IMR-90 (cell line): Measurements from ENCODE around the gene ACY1.

Experiments used
- POLR2A ChIP-seq: IDR thresholded peaks from 2 replicates; pipeline ENCODE4 v1.6.1; 2012; ENCODE audit warnings: mild to moderate bottlenecking, low read depth, low read length
- SMC3 ChIP-seq: fragments of 150-350 bp; IDR thresholded peaks from 2 replicates; pipeline ENCODE4 v1.6.1; 2016; ENCODE audit warnings: low read depth, mild to moderate bottlenecking, antibody characterized with exemption, low read length, moderate library complexity
- TF ChIP-seq, protein P1 (sequence below): conservative IDR thresholded peaks from 2 replicates; pipeline ENCODE4 v1.5.1; 2012; ENCODE audit warnings: mild to moderate bottlenecking, low read depth, low read length, improper control_type of control experiment

DNA sequence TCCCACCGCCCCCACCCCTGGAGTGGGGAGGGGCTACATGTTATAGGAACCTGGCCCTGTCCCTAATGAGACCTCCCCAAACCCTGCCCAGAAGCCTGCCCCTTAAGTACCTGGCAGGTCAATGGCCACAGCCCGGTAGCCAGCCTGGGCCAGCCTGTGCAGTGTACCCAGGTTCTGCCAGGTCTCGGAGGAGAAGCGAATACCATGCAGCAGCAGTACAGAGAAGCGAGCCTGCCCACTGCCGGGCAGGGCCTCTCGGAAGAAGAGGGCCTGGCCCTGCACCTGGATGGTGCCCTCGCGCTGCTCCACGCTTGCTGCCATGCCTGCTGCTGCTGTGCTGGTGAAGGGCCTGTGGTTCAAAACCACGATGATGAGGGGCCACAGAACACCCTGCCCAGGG lies 12.0 kb upstream of the ACY1 start:
- TF ChIP-seq, protein P1, sequence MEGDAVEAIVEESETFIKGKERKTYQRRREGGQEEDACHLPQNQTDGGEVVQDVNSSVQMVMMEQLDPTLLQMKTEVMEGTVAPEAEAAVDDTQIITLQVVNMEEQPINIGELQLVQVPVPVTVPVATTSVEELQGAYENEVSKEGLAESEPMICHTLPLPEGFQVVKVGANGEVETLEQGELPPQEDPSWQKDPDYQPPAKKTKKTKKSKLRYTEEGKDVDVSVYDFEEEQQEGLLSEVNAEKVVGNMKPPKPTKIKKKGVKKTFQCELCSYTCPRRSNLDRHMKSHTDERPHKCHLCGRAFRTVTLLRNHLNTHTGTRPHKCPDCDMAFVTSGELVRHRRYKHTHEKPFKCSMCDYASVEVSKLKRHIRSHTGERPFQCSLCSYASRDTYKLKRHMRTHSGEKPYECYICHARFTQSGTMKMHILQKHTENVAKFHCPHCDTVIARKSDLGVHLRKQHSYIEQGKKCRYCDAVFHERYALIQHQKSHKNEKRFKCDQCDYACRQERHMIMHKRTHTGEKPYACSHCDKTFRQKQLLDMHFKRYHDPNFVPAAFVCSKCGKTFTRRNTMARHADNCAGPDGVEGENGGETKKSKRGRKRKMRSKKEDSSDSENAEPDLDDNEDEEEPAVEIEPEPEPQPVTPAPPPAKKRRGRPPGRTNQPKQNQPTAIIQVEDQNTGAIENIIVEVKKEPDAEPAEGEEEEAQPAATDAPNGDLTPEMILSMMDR: no peak
- TF ChIP-seq POLR2A: no peak
- TF ChIP-seq SMC3: no peak
